HepG2 (cell line): ENCODE results near the gene AGAP1. TPM values are rescaled to one million over a fixed set of nuclear protein-coding genes. Genes with fewer than 3 reads are reported as not detected.

ENCODE experiments used
- ATAC-seq: fragments of 200-7000 bp; cut with Tn5 transposase; 3 replicates; pipeline ENCODE4 v1.9.1; 2020; ENCODE audit warnings: mild to moderate bottlenecking, moderate library complexity
- BruUV-seq: library from RNA; stranded (reverse); fragments of 400-500 nt; replicated peaks from 2 replicates; lab custom pipeline; 2021; lab: Mats Ljungman, UMichigan
- CTCF ChIA-PET: fragments of 300-600 bp; formaldehyde crosslinking; extraction: SDS; loops from one replicate; lab custom pipeline; 2021; ENCODE audit warnings: low total read pairs, inconsistent platforms, low intra/inter-chr PET ratio; lab: Yijun Ruan, JAX
- POLR2A ChIA-PET: fragments of 350-600 bp; sonication (Branson Sonifier 250); formaldehyde crosslinking; loops from one replicate; lab custom pipeline; 2020; ENCODE audit warnings: antibody characterized with exemption, inconsistent platforms; lab: Yijun Ruan, JAX
- DNase-seq: peaks from one replicate; pipeline ENCODE4 v3.0.0-alpha.2; 2015; ENCODE audit warnings: low spot score
- FAIRE-seq: peaks from 3 replicates; lab custom pipeline; 2011; peaks lifted over from hg19 to GRCh38; lab: Jason Lieb, UNC
- H2AFZ ChIP-seq: one replicate; pipeline ENCODE4 v1.6.1; 2011; ENCODE audit warnings: low read length, inconsistent platforms
- H3K27ac ChIP-seq: fragments of 300-600 bp; 3 replicates; pipeline ENCODE4 v1.8.0; 2011; ENCODE audit warnings: mixed run types, mild to moderate bottlenecking, mixed read lengths, low read length, inconsistent platforms; ENCODE audit not compliant: insufficient read depth; ENCODE audit errors: extremely low read length
- H3K27me3 ChIP-seq, 2 experiments: fragments of 200-600 bp in 1 of 2; 2 replicates in 1 of 2; 3 replicates in 1 of 2; pipeline versions ENCODE4 v1.6.0 to v1.8.0; 2011; ENCODE audit warnings: low read length in 2 of 2, mild to moderate bottlenecking in 2 of 2, moderate library complexity in 2 of 2, inconsistent platforms in 1 of 2; ENCODE audit not compliant: insufficient read depth in 2 of 2, control insufficient read depth in 1 of 2
- H3K36me3 ChIP-seq, 2 experiments: fragments of 200-600 bp in 1 of 2; replicated peaks in 1 of 2; 2 replicates in 1 of 2; 3 replicates in 1 of 2; pipeline versions ENCODE4 v1.5.1 to v1.8.0; 2011; ENCODE audit warnings: low read length in 2 of 2, inconsistent platforms in 1 of 2; ENCODE audit not compliant: insufficient read depth in 2 of 2, control insufficient read depth in 1 of 2
- H3K4me1 ChIP-seq: 2 replicates; pipeline ENCODE4 v1.5.1; 2012; ENCODE audit warnings: low read length, inconsistent platforms; ENCODE audit not compliant: insufficient read depth
- H3K4me2 ChIP-seq: 2 replicates; pipeline ENCODE4 v1.6.0; 2011; ENCODE audit warnings: low read depth, low read length, inconsistent platforms
- H3K4me3 ChIP-seq, 3 experiments: fragments of 200-600 bp in 1 of 3; sonication (generic), shearing (Covaris generic) in 1 of 3; replicated peaks in 1 of 3; 2 replicates each; pipeline ENCODE4 v1.5.1; 2011 to 2016; ENCODE audit warnings: low read length in 3 of 3, inconsistent platforms in 2 of 3, low read depth in 2 of 3, mild to moderate bottlenecking in 2 of 3, control low read depth in 1 of 3, mixed read lengths in 1 of 3; ENCODE audit not compliant: insufficient read depth in 1 of 3
- H3K79me2 ChIP-seq: one replicate; pipeline ENCODE4 v1.6.1; 2011; ENCODE audit warnings: low read length, inconsistent platforms; ENCODE audit not compliant: insufficient read depth
- H3K9ac ChIP-seq: 2 replicates; pipeline ENCODE4 v1.6.0; 2011; ENCODE audit warnings: mild to moderate bottlenecking, low read depth, low read length, inconsistent platforms; ENCODE audit not compliant: insufficient read depth
- H3K9me3 ChIP-seq: 2 replicates; pipeline ENCODE4 v1.5.1; 2012; ENCODE audit warnings: mild to moderate bottlenecking, low read length
- H4K20me1 ChIP-seq: 2 replicates; pipeline ENCODE4 v1.6.0; 2011; ENCODE audit warnings: inconsistent platforms, mild to moderate bottlenecking, low read length, moderate library complexity; ENCODE audit not compliant: insufficient read depth
- ARNT2 ChIP-seq: sonication (generic); formaldehyde crosslinking; IDR thresholded peaks from 2 replicates; pipeline ENCODE4 v1.8.0; 2022; ENCODE audit warnings: mild to moderate bottlenecking, low read depth, missing genetic modification reagents, moderate library complexity
- MYC ChIP-seq: sonication (generic); formaldehyde crosslinking; IDR thresholded peaks from 2 replicates; pipeline ENCODE4 v1.9.0; 2021; ENCODE audit warnings: missing genetic modification reagents, borderline replicate concordance
- PHF21A ChIP-seq: sonication (generic); formaldehyde crosslinking; IDR thresholded peaks from 2 replicates; pipeline ENCODE4 v1.5.0; 2020; ENCODE audit warnings: mild to moderate bottlenecking, missing genetic modification reagents
- RBFOX2 ChIP-seq: fragments of 200-400 bp; formaldehyde crosslinking; IDR thresholded peaks from 2 replicates; pipeline ENCODE4 v1.6.1; 2017; ENCODE audit warnings: low read depth, mild to moderate bottlenecking, low read length
- RBM22 ChIP-seq: fragments of 200-400 bp; formaldehyde crosslinking; optimal IDR thresholded peaks from 2 replicates; pipeline ENCODE3; 2017; ENCODE audit warnings: mild to moderate bottlenecking, low read length, moderate library complexity
- ZFP62 ChIP-seq: sonication (generic); formaldehyde crosslinking; IDR thresholded peaks from 2 replicates; pipeline ENCODE4 v1.4.0; 2020; ENCODE audit warnings: missing genetic modification reagents
- ZNF121 ChIP-seq: sonication (generic); formaldehyde crosslinking; IDR thresholded peaks from 2 replicates; pipeline ENCODE4 v1.5.0; 2020; ENCODE audit warnings: mild to moderate bottlenecking, missing genetic modification reagents
- ZNF382 ChIP-seq: sonication (generic); formaldehyde crosslinking; IDR thresholded peaks from 2 replicates; pipeline ENCODE4 v1.5.0; 2020; ENCODE audit warnings: missing genetic modification reagents, mild to moderate bottlenecking, borderline replicate concordance
- WGBS: methylation state at CpG from one replicate; pipeline ENCODE4 v1.1.6; 2017; ENCODE audit warnings: low lambda C conversion rate; 5-methylcytosine and 5-hydroxymethylcytosine counted together
- in situ Hi-C: cut with HindIII; loops from 2 replicates; pipeline ENCODE4 v1.10.0; 2017; ENCODE audit warnings: low pct_unique_long_range_greater_than_20kb; ENCODE audit not compliant: extremely low pct_ligation_motif_present
- intact Hi-C: fragments of 100-400 bp; cut with micrococcal nuclease; formaldehyde crosslinking; loops from one replicate; pipeline ENCODE4 v1.10.0; 2022; ENCODE audit not compliant: unreplicated experiment
- polyA plus RNA-seq, 8 experiments: library from polyadenylated mRNA; depleted of rRNA in 3 of 8; stranded (reverse) in 7 of 8; unstranded in 1 of 8; fragments of >200 nt; fragmentation: Illumina TruSeq in 4 of 8; extraction: Trizol in 4 of 8; gene quantifications; 2 replicates each; pipeline versions ENCODE4 v1.2.1 to v1.2.3, GENCODE V29; 2011 to 2016; ENCODE audit warnings: low read depth in 4 of 8, missing spikeins in 1 of 8, mixed read lengths in 1 of 8; ENCODE audit not compliant: insufficient read depth in 1 of 8
- total RNA-seq, 5 experiments: library from RNA; depleted of rRNA; stranded (reverse); fragments of >200 nt; fragmentation: Illumina TruSeq; extraction: Trizol; gene quantifications; 2 replicates each; pipeline ENCODE4 v1.2.3, GENCODE V29; 2016; ENCODE audit warnings: low read depth in 1 of 5
- TF ChIP-seq, protein P1 (sequence below): sonication (generic); formaldehyde crosslinking; IDR thresholded peaks from 2 replicates; pipeline ENCODE4 v1.4.0; 2020; ENCODE audit warnings: missing genetic modification reagents

Gene AGAP1
- total and polyA plus RNA-seq, 2 of the 13 experiments (the other 11 are each of a cell fraction or from before 2014, with no cell fraction given), result 21.2 to 32.7 TPM

DNA sequence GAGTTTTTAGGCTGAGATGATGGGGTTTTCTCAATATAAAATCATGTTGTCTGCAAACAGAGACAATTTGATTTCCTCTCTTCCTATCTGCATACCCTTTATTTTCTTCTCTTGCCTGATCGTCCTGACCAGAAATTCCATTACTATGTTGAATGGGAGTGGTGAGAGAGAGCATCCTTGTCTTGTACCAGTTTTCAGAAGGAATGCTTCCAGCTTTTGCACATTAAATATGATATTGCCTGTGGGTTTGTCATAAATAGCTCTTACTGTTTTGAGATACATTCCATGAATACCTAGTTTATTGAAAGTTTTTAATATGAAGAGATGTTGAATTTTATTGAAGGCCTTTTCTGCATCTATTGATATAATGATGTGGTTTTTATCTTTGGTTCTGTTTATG lies 492.5 kb downstream of the AGAP1 start:
- Histone ChIP-seq H4K20me1 (0 out of 2 replicates have a peak, but pooled peaks cover 2% of the 10 kb centered on the region), H3K4me1 (no peaks in the 10 kb centered on the region), H2AFZ (no peak overlapping the region), H3K4me2 (no peak overlapping the region), H3K27me3 (no peaks in the 10 kb centered on the region), H3K9ac (no peak overlapping the region), H3K9me3 (no peaks in the 10 kb centered on the region), H3K27ac (no peak overlapping the region), H3K79me2 (no peaks in the 10 kb centered on the region), H3K4me3 (no peak overlapping the region), H3K36me3 (peaks cover 0 to 19% of the 10 kb centered on the region in 2 experiments; a peak in 2 of 5 replicates)
- WGBS, result 87% methylated on average over 1 of the region's 1 CpG
- ATAC-seq, result no peak
- no peak for DNase-seq
- TF ChIP-seq ARNT2 (CRISPR knock-in tag), result no peak
- TF ChIP-seq ZNF382 (CRISPR knock-in tag), result no peak
- no peak for TF ChIP-seq ZFP62 (CRISPR knock-in tag)
- no peak for TF ChIP-seq PHF21A
- TF ChIP-seq RBFOX2, result no peak
- TF ChIP-seq MYC, result no peak
- TF ChIP-seq ZNF121 (CRISPR knock-in tag), result no peak
- TF ChIP-seq, protein P1, sequence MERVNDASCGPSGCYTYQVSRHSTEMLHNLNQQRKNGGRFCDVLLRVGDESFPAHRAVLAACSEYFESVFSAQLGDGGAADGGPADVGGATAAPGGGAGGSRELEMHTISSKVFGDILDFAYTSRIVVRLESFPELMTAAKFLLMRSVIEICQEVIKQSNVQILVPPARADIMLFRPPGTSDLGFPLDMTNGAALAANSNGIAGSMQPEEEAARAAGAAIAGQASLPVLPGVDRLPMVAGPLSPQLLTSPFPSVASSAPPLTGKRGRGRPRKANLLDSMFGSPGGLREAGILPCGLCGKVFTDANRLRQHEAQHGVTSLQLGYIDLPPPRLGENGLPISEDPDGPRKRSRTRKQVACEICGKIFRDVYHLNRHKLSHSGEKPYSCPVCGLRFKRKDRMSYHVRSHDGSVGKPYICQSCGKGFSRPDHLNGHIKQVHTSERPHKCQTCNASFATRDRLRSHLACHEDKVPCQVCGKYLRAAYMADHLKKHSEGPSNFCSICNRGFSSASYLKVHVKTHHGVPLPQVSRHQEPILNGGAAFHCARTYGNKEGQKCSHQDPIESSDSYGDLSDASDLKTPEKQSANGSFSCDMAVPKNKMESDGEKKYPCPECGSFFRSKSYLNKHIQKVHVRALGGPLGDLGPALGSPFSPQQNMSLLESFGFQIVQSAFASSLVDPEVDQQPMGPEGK (CRISPR knock-in tag), result no peak
- no peak for TF ChIP-seq RBM22
- FAIRE-seq, result no peak
- in situ Hi-C loops, result no loop called here
- intact Hi-C loops, result loop anchor here (10.0 kb wide), 1 partner anchor 108 kb away; no protein-coding TSS in a partner anchor
- CTCF ChIA-PET, result no interaction called here
- POLR2A ChIA-PET, result no interaction called here
- BruUV-seq, result no TSS peak
